DND-41 (cell line): ENCODE data around the gene ACKR3.

ENCODE experiments used
- EZH2 ChIP-seq: IDR thresholded peaks from 3 replicates; pipeline ENCODE4 v1.6.1; 2012; ENCODE audit warnings: borderline replicate concordance, low read depth, mild to moderate bottlenecking, moderate library complexity, low read length, inconsistent platforms; ENCODE audit not compliant: severe bottlenecking
- TF ChIP-seq, protein P1 (sequence below): IDR thresholded peaks from 2 replicates; pipeline ENCODE4 v1.5.1; 2012; ENCODE audit warnings: borderline replicate concordance, low read length, moderate library complexity, mild to moderate bottlenecking; ENCODE audit not compliant: poor library complexity, severe bottlenecking; ENCODE audit errors: extremely low read depth

DNA sequence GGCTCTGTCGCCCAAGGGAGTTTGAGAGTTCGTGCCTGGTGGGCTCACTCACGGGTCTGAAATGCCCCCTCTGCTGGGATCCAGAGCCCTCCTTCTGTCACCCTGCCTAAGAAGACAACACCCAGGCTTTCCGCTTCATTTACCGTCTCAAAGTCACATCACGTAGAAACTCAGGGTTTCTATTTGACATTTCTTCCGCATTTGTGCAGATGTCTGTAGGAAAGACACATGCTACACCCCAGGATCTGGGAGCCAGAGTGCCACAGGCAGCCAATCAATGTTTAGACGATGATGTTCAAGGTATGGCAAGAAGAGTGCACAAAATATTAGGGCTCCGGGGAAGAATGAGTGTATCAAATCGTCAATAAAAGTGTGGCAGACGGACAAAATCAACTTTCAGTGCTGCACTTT, 24.4 kb upstream of the ACKR3 start:
- TF ChIP-seq, protein P1, sequence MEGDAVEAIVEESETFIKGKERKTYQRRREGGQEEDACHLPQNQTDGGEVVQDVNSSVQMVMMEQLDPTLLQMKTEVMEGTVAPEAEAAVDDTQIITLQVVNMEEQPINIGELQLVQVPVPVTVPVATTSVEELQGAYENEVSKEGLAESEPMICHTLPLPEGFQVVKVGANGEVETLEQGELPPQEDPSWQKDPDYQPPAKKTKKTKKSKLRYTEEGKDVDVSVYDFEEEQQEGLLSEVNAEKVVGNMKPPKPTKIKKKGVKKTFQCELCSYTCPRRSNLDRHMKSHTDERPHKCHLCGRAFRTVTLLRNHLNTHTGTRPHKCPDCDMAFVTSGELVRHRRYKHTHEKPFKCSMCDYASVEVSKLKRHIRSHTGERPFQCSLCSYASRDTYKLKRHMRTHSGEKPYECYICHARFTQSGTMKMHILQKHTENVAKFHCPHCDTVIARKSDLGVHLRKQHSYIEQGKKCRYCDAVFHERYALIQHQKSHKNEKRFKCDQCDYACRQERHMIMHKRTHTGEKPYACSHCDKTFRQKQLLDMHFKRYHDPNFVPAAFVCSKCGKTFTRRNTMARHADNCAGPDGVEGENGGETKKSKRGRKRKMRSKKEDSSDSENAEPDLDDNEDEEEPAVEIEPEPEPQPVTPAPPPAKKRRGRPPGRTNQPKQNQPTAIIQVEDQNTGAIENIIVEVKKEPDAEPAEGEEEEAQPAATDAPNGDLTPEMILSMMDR: no peak
- TF ChIP-seq EZH2: no peak
